NCI-H2196 treated with DMSO at 0.1 percent for 48 hours (cell line): Measurements from ENCODE around the gene CNTN5.

Experiments used
- DNase-seq: peaks from one replicate; lab custom pipeline; 2025; ENCODE audit not compliant: unreplicated experiment; lab: John Stamatoyannopoulos, UW

Gene CNTN5

GRCh38 chr11:99887481-99887880, 866.7 kb downstream of the CNTN5 start:
- DNase-seq = no peak

GRCh38 chr11:99893811-99894210, 873.1 kb downstream of the CNTN5 start:
- no peak for DNase-seq

- no peak for DNase-seq
Observed at GRCh38 chr11:99901175-99901574, 880.4 kb downstream of the CNTN5 start.

GRCh38 chr11:99911116-99911515, 890.4 kb downstream of the CNTN5 start:
- DNase-seq = no peak

GRCh38 chr11:99916078-99916477, 895.3 kb downstream of the CNTN5 start:
- DNase-seq = no peak

- no peak for DNase-seq
Observed at GRCh38 chr11:99918761-99919160, 898.0 kb downstream of the CNTN5 start.

- no peak for DNase-seq
Observed at GRCh38 chr11:99920956-99921355, 900.2 kb downstream of the CNTN5 start.

GRCh38 chr11:99925968-99926367, 905.2 kb downstream of the CNTN5 start:
- DNase-seq = no peak

- DNase-seq = no peak
Observed at GRCh38 chr11:99932684-99933083, 911.9 kb downstream of the CNTN5 start.

GRCh38 chr11:99934008-99934407, 913.3 kb downstream of the CNTN5 start:
- no peak for DNase-seq

- DNase-seq = no peak
Observed at GRCh38 chr11:99937330-99937729, 916.6 kb downstream of the CNTN5 start.

GRCh38 chr11:99952816-99953215, 932.1 kb downstream of the CNTN5 start:
- no peak for DNase-seq

GRCh38 chr11:99960536-99960935, 939.8 kb downstream of the CNTN5 start:
- DNase-seq = no peak

GRCh38 chr11:99968336-99968735, 947.6 kb downstream of the CNTN5 start:
- DNase-seq = no peak

GRCh38 chr11:99973993-99974392, 953.2 kb downstream of the CNTN5 start:
- DNase-seq = no peak

- DNase-seq = no peak
Observed at GRCh38 chr11:99979042-99979441, 958.3 kb downstream of the CNTN5 start.

- DNase-seq = no peak
Observed at GRCh38 chr11:99987821-99988470, 967.2 kb downstream of the CNTN5 start.

- DNase-seq = no peak
Observed at GRCh38 chr11:99988471-99988837, 967.7 kb downstream of the CNTN5 start.

GRCh38 chr11:100003985-100004384, 983.2 kb downstream of the CNTN5 start:
- no peak for DNase-seq

GRCh38 chr11:100004541-100004940, 983.8 kb downstream of the CNTN5 start:
- DNase-seq = no peak

GRCh38 chr11:100008417-100008816, 987.7 kb downstream of the CNTN5 start:
- no peak for DNase-seq

GRCh38 chr11:100009728-100010127, 989.0 kb downstream of the CNTN5 start:
- DNase-seq = no peak

- DNase-seq = no peak
Observed at GRCh38 chr11:100010393-100010792, 989.6 kb downstream of the CNTN5 start.
